Heart right ventricle (tissue), 16 donors: ENCODE measurements around the gene LSAMP. TPM values are rescaled to one million over a fixed set of nuclear protein-coding genes. Genes with fewer than 3 reads are reported as not detected.

Experiments
- ATAC-seq, 8 donors: fragments of 200-7000 bp; cut with Tn5 transposase; one replicate each; pipeline ENCODE4 v1.9.1; 2020; ENCODE audit warnings: mild to moderate bottlenecking in 8 of 8, moderate library complexity in 8 of 8, moderate number of reproducible peaks in 1 of 8
- DNase-seq, 2 donors: peaks; one replicate each; pipeline ENCODE4 v3.0.0-alpha.2; 2020
- H3K27ac ChIP-seq, 10 donors: fragments of 200-600 bp; sonication (generic) in 2 of 10; one replicate each; pipeline versions ENCODE4 v1.5.0 to v1.8.0; 2020 to 2022; ENCODE audit warnings: mild to moderate bottlenecking in 3 of 10
- H3K27me3 ChIP-seq, 7 donors: fragments of 200-600 bp; one replicate each; pipeline ENCODE4 v1.8.0; 2021 to 2022; ENCODE audit warnings: mild to moderate bottlenecking in 2 of 7
- H3K36me3 ChIP-seq, 9 donors: fragments of 200-600 bp; sonication (generic) in 1 of 9; one replicate each; pipeline versions ENCODE4 v1.5.0 to v1.8.0; 2020 to 2022; ENCODE audit warnings: mild to moderate bottlenecking in 2 of 9
- H3K4me1 ChIP-seq, 9 donors: fragments of 200-600 bp; sonication (generic) in 1 of 9; one replicate each; pipeline versions ENCODE4 v1.5.0 to v1.8.0; 2020 to 2022; ENCODE audit warnings: mild to moderate bottlenecking in 4 of 9
- H3K4me3 ChIP-seq, 10 donors: fragments of 200-600 bp; sonication (generic) in 2 of 10; one replicate each; pipeline versions ENCODE4 v1.5.0 to v1.8.0; 2020 to 2022; ENCODE audit warnings: mild to moderate bottlenecking in 7 of 10, moderate library complexity in 2 of 10
- H3K9me3 ChIP-seq, 11 donors: fragments of 200-600 bp in 10 of 11; sonication (generic) in 2 of 11; one replicate each; pipeline versions ENCODE4 v1.5.0 to v1.8.0; 2013 to 2022; ENCODE audit warnings: mild to moderate bottlenecking in 2 of 11, control low read depth in 1 of 11, moderate library complexity in 1 of 11
- WGBS, 2 donors: extraction: QIAGEN DNeasy Blood & Tissue Kit; methylation state at CpG; one replicate each; pipeline ENCODE4 v1.1.7; 2013; ENCODE audit warnings: inconsistent platforms in 1 of 2; 5-methylcytosine and 5-hydroxymethylcytosine counted together
- intact Hi-C, 10 donors: fragments of 100-400 bp; cut with DNase I; formaldehyde crosslinking; loops; one replicate each; pipeline versions ENCODE4 v1.11.1 to v1.14.2; 2022
- long read RNA-seq, 3 donors: library from polyadenylated mRNA; unstranded; transcript quantifications; one replicate each; pipeline ENCODE4 v2.0.0, GENCODE V29; 2020 to 2021
- polyA plus RNA-seq, 2 donors: library from polyadenylated mRNA; stranded (reverse); fragments of 200-250 nt; gene quantifications; one replicate each; pipeline ENCODE4 v1.2.3, GENCODE V29; 2013
- total RNA-seq, 10 donors: library from RNA; stranded (reverse); fragmentation: NEBNext Ultra II Directional in 3 of 10; extraction: Animal tissue kit (Norgen Biotek cat#: 25700) in 3 of 10; gene quantifications; one replicate each; pipeline versions ENCODE4 v1.2.1 to v1.2.4, GENCODE V29; 2021 to 2023
- TF ChIP-seq, protein P1 (sequence below), 9 donors: fragments of 200-600 bp; sonication (generic) in 2 of 9; IDR thresholded peaks; one replicate each; pipeline versions ENCODE4 v1.5.0 to v1.8.0; 2021 to 2022; ENCODE audit warnings: antibody characterized with exemption in 9 of 9, mild to moderate bottlenecking in 5 of 9, moderate library complexity in 1 of 9
- donor health status: Arrhythmogenic right ventricular cardiomyopathy.
- donor health status: ischemic (EF 13 %, LVEDD 7.1; RV severe dilation, severe dysfunction).
- donor health status: healthy with polysubstance abuse.
- donor health status: DM: no; HTN: yes; CAD: no.
- donor health status: DM: no; HTN: no; CAD: no.
- donor health status: ischemic (EF 25% LVEDD 6.9; RV normal size, moderate dysfunction).
- donor health status: ischemic (EF 25% LVEDD 5.7; RV mildly dilated, moderate dysfunction).
- donor health status: healthy.
- donor health status: DM: yes; HTN: yes; CAD: no.
- donor health status: Ischemic cardiomyopathy.
- donor health status: ischemic (EF 35%, LVEDD 5.7; RV mildly dilated, moderate dysfunction).
- donor health status: nonischemic (EF 11% LVEDD 7.7; RV severe dilation, severe dysfunction).
- donor health status: DM: yes; HTN: yes; CAD: no.
- donor health status: PGD.
- donor health status: ischemic (EF 29% LVEDD 5.4; RV normal size, mild dysfunction).
- donor health status: nonischemic (EF 23%, LVEDD 6.1; RV moderate dilation, normal function).

The LSAMP gene
- total RNA-seq (1 to 10 TPM in 9 of 10 donors, under 1 TPM in 1; 0.75 to 9.0 (median 6.0) TPM), polyA plus RNA-seq (1 to 10 TPM in 1 of 2 donors, under 1 TPM in 1; 0.51 to 1.8 TPM)
- long read RNA-seq, donor 1: 0 reads
- long read RNA-seq, donor 2, partial matches to known transcripts: 1 of 2 reads
- long read RNA-seq, donor 2, other reads (novel, unspliced or antisense): 1 of 2 reads
- long read RNA-seq, donor 3, partial matches to known transcripts: 0 of 4 reads
- long read RNA-seq, donor 3, other reads (novel, unspliced or antisense): 4 of 4 reads

GRCh38 chr3:116445311-116445841 lies at the start of gene LSAMP:
LSAMP (minus strand) TSS chr3:116445487.
- H3K4me3 ChIP-seq: peak within 1 kb of the TSS; percentile 10 to 51 (median 41)
- no peaks in the 10 kb centered on the region for H3K36me3 ChIP-seq
- ATAC-seq (peak in 5 of 8 donors; percentile 22 to 62 (median 33)), DNase-seq (peak in 1 of 2 donors; percentile 20)
- intact Hi-C loops: loop anchor here in 1 of 10 donors (10.0 kb wide), 1 partner anchor 311 kb away; no protein-coding TSS in a partner anchor
- peaks cover 0 to 36% (median 0%) of the 10 kb centered on the region in 7 donors for H3K27me3 ChIP-seq
- whole genome bisulfite sequencing, 2 donors: 2% methylated on average over 15 of the region's 15 CpGs
- peaks cover 0 to 2% (median 0%) of the 10 kb centered on the region in 11 donors for H3K9me3 ChIP-seq
- TF ChIP-seq, protein P1, sequence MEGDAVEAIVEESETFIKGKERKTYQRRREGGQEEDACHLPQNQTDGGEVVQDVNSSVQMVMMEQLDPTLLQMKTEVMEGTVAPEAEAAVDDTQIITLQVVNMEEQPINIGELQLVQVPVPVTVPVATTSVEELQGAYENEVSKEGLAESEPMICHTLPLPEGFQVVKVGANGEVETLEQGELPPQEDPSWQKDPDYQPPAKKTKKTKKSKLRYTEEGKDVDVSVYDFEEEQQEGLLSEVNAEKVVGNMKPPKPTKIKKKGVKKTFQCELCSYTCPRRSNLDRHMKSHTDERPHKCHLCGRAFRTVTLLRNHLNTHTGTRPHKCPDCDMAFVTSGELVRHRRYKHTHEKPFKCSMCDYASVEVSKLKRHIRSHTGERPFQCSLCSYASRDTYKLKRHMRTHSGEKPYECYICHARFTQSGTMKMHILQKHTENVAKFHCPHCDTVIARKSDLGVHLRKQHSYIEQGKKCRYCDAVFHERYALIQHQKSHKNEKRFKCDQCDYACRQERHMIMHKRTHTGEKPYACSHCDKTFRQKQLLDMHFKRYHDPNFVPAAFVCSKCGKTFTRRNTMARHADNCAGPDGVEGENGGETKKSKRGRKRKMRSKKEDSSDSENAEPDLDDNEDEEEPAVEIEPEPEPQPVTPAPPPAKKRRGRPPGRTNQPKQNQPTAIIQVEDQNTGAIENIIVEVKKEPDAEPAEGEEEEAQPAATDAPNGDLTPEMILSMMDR (IDR thresholded peaks at IDR 0.05): no peak
- no peaks in the 10 kb centered on the region for H3K4me1 ChIP-seq
- no peak within 1 kb of the TSS for H3K27ac ChIP-seq

- intact Hi-C loops: no loop called here
- 74 to 86% methylated on average over 2 of the region's 2 CpGs for WGBS, 2 donors
- H3K27me3 ChIP-seq: no peaks in the 10 kb centered on the region
Observed at GRCh38 chr3:116492379-116492778, 47.1 kb upstream of the LSAMP start.

GRCh38 chr3:116483135-116483534 lies 37.8 kb upstream of the LSAMP start:
- Histone ChIP-seq H3K27ac (no peak overlapping the region), H3K4me3 (no peak overlapping the region), H3K27me3 (no peaks in the 10 kb centered on the region), H3K36me3 (no peaks in the 10 kb centered on the region), H3K9me3 (peaks cover 0 to 41% (median 3%) of the 10 kb centered on the region in 11 donors), H3K4me1 (no peaks in the 10 kb centered on the region)
- ATAC-seq (no peak), DNase-seq (no peak)
- 66 to 70% methylated on average over 4 of the region's 4 CpGs for WGBS, 2 donors
- intact Hi-C loops: no loop called here
- TF ChIP-seq, protein P1 (IDR thresholded peaks at IDR 0.05): no peak

More at GRCh38 chr3:116492379-116492778, 47.1 kb upstream of the LSAMP start:
- DNase-seq (no peak), ATAC-seq (no peak)
- H3K4me3 ChIP-seq: no peak overlapping the region
- H3K4me1 ChIP-seq: no peaks in the 10 kb centered on the region
- no peaks in the 10 kb centered on the region for H3K36me3 ChIP-seq
- TF ChIP-seq, protein P1 (IDR thresholded peaks at IDR 0.05): no peak
- H3K27ac ChIP-seq: no peak overlapping the region
- peaks cover 0 to 18% (median 0%) of the 10 kb centered on the region in 11 donors for H3K9me3 ChIP-seq

DNA sequence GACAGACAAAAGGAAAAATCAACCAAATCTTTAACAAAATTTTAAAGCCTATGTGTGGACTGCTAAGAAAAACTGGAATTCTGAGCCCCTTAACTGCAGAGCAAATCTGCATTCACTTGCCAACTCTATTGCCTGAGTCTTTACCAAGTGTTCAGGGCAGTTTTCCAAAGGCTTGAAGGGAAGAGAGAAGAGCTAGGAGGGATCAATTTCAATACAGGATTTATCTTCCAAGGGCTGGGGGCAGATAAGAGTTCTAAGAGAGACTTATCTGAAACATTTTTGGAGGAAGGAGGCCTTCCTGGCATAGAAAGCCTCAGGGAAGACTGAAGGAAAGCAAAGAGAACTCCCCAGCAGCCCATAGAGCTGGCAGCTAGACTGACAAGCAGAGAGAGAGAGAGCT lies 31.4 kb upstream of the LSAMP start:
- Histone ChIP-seq H3K27me3 (no peaks in the 10 kb centered on the region), H3K4me3 (no peak overlapping the region), H3K27ac (no peak overlapping the region), H3K9me3 (peaks cover 0 to 27% (median 3%) of the 10 kb centered on the region in 11 donors), H3K36me3 (no peaks in the 10 kb centered on the region), H3K4me1 (peaks cover 0 to 6% (median 0%) of the 10 kb centered on the region in 9 donors)
- ATAC-seq: no peak
- no peak for DNase-seq
- intact Hi-C loops: no loop called here
- TF ChIP-seq, protein P1 (IDR thresholded peaks at IDR 0.05): no peak
